OCI-LY7 (cell line): Measurements from ENCODE around the gene RNF166. TPM values are rescaled to one million over a fixed set of nuclear protein-coding genes. Genes with fewer than 3 reads are reported as not detected.

Experiments used
- BruUV-seq: library from RNA; stranded (reverse); fragments of 400-500 nt; replicated peaks from 2 replicates; lab custom pipeline; 2021; lab: Mats Ljungman, UMichigan
- CTCF ChIA-PET: fragments of 300-600 bp; sonication (Branson Sonifier 250); formaldehyde crosslinking; loops from one replicate; lab custom pipeline; 2022; ENCODE audit warnings: antibody characterized with exemption; ENCODE audit not compliant: unreplicated experiment; lab: Charles Lee
- POLR2A ChIA-PET: fragments of 300-600 bp; sonication (Branson Sonifier 250); formaldehyde crosslinking; loops from one replicate; lab custom pipeline; 2022; ENCODE audit warnings: antibody characterized with exemption; lab: Charles Lee
- DNase-seq: peaks from one replicate; pipeline ENCODE4 v3.0.0-alpha.2; 2015; ENCODE audit warnings: low spot score
- H2AFZ ChIP-seq: fragments of 200-600 bp; sonication (generic), shearing (Covaris generic); 2 replicates; pipeline ENCODE4 v1.6.1; 2014; ENCODE audit warnings: mild to moderate bottlenecking, antibody characterized with exemption, low read length, moderate library complexity
- H3K27ac ChIP-seq: fragments of 200-600 bp; sonication (generic); 2 replicates; pipeline ENCODE4 v1.5.1; 2014; ENCODE audit warnings: mixed run types, low read depth, mild to moderate bottlenecking, moderate library complexity, low read length, inconsistent platforms; ENCODE audit not compliant: poor library complexity, severe bottlenecking
- H3K36me3 ChIP-seq: fragments of 200-600 bp; sonication (generic); 2 replicates; pipeline ENCODE4 v1.6.1; 2014; ENCODE audit warnings: mild to moderate bottlenecking, antibody characterized with exemption, low read length, moderate library complexity, mixed read lengths; ENCODE audit not compliant: insufficient read depth
- H3K4me1 ChIP-seq: fragments of 200-600 bp; sonication (generic); 2 replicates; pipeline ENCODE4 v1.5.1; 2014; ENCODE audit warnings: mild to moderate bottlenecking, low read length; ENCODE audit not compliant: insufficient read depth, poor library complexity, severe bottlenecking
- H3K4me2 ChIP-seq: fragments of 200-600 bp; sonication (generic); 2 replicates; pipeline ENCODE4 v1.6.1; 2014; ENCODE audit warnings: mild to moderate bottlenecking, low read length
- H3K4me3 ChIP-seq: fragments of 200-600 bp; sonication (generic); 2 replicates; pipeline ENCODE4 v1.5.1; 2014; ENCODE audit warnings: mild to moderate bottlenecking, low read depth, low read length; ENCODE audit not compliant: poor library complexity, severe bottlenecking
- H3K79me2 ChIP-seq: fragments of 200-600 bp; sonication (generic); 2 replicates; pipeline ENCODE4 v1.6.1; 2016; ENCODE audit warnings: low read depth, mild to moderate bottlenecking, low read length, moderate library complexity, mixed read lengths; ENCODE audit not compliant: insufficient read depth
- H3K9me2 ChIP-seq: fragments of 200-600 bp; sonication (generic); 2 replicates; pipeline ENCODE4 v1.6.1; 2016; ENCODE audit warnings: mild to moderate bottlenecking, low read length, mixed read lengths; ENCODE audit not compliant: insufficient read depth
- H3K9me3 ChIP-seq: fragments of 200-600 bp; sonication (generic); 2 replicates; pipeline ENCODE4 v1.6.1; 2014; ENCODE audit warnings: mild to moderate bottlenecking, mixed run types, low read length, mixed read lengths
- H4K20me1 ChIP-seq: fragments of 200-600 bp; sonication (generic); 2 replicates; pipeline ENCODE4 v1.6.1; 2014; ENCODE audit warnings: mild to moderate bottlenecking, antibody characterized with exemption, low read length, moderate library complexity, mixed read lengths; ENCODE audit not compliant: insufficient read depth
- EZH2phosphoT487 ChIP-seq: fragments of 200-600 bp; sonication (generic); IDR thresholded peaks from 2 replicates; pipeline ENCODE4 v1.6.1; 2018; ENCODE audit warnings: low read depth, borderline replicate concordance, mild to moderate bottlenecking, mixed run types, antibody characterized with exemption, low read length, moderate library complexity, mixed read lengths
- intact Hi-C: fragments of 100-400 bp; cut with micrococcal nuclease; formaldehyde crosslinking; loops from one replicate; pipeline ENCODE4 v1.10.0; 2022; ENCODE audit not compliant: unreplicated experiment
- total RNA-seq, 2 experiments: library from RNA; depleted of rRNA in 1 of 2; stranded (reverse); fragments of >200 nt in 1 of 2; shearing (Covaris generic) in 1 of 2; gene quantifications; 2 replicates each; pipeline ENCODE4 v1.2.3, GENCODE V29; 2014 to 2022
- TF ChIP-seq, protein P1 (sequence below): fragments of 200-600 bp; sonication (generic); conservative IDR thresholded peaks from 2 replicates; pipeline ENCODE4 v1.5.1; 2014; ENCODE audit warnings: mild to moderate bottlenecking, antibody characterized with exemption, low read length, moderate library complexity, mixed read lengths

Gene RNF166
- total RNA-seq, 2 experiments from 2014 or later: 52.4 to 56.2 TPM

DNA sequence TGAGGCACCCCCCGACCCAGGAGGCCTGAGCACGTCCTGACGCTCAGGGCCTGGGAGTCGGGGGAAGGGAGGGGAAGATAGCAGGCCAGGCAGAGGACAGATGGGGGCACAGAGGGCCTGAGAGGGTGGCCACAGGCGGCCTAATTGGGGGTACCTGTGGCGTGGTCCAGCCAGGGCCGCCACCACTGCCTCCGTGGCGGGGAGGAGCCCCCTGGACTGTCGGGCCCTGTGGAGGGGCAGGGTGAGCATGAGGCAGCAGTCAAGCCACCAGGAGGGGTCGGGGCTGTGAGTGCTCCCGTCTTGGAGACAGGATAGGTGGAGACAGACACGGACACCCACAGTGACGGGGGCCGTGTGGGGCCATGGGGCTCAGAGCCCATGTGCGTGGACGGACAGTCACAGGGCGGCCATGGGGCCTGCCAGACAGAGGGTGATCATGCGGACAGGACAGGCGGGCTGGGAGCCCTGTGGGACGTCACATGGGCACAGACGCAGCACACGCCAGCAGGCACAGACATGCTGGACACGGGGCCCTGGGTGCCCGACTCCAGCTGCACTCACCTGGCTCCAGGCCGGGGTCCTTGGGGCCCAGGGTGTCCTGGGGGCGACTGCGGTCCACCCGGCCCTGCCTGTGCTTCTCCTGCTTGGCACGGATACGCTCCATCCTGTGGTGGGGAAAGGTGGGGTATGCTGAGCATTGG is 18.8 kb upstream of the RNF166 start:
- H4K20me1 ChIP-seq: no peaks in the 10 kb centered on the region
- H3K79me2 ChIP-seq: no peaks in the 10 kb centered on the region
- BruUV-seq: no TSS peak
- H3K27ac ChIP-seq: no peak overlapping the region
- intact Hi-C loops: no loop called here
- POLR2A ChIA-PET: no interaction called here
- H3K4me2 ChIP-seq: no peak overlapping the region
- no peaks in the 10 kb centered on the region for H3K4me1 ChIP-seq
- no peak overlapping the region for H2AFZ ChIP-seq
- peaks cover 63% of the 10 kb centered on the region for H3K36me3 ChIP-seq
- TF ChIP-seq EZH2phosphoT487: no peak
- TF ChIP-seq, protein P1, sequence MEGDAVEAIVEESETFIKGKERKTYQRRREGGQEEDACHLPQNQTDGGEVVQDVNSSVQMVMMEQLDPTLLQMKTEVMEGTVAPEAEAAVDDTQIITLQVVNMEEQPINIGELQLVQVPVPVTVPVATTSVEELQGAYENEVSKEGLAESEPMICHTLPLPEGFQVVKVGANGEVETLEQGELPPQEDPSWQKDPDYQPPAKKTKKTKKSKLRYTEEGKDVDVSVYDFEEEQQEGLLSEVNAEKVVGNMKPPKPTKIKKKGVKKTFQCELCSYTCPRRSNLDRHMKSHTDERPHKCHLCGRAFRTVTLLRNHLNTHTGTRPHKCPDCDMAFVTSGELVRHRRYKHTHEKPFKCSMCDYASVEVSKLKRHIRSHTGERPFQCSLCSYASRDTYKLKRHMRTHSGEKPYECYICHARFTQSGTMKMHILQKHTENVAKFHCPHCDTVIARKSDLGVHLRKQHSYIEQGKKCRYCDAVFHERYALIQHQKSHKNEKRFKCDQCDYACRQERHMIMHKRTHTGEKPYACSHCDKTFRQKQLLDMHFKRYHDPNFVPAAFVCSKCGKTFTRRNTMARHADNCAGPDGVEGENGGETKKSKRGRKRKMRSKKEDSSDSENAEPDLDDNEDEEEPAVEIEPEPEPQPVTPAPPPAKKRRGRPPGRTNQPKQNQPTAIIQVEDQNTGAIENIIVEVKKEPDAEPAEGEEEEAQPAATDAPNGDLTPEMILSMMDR: no peak
- H3K9me2 ChIP-seq: no peaks in the 10 kb centered on the region
- no peak for DNase-seq
- no peaks in the 10 kb centered on the region for H3K9me3 ChIP-seq
- no peak overlapping the region for H3K4me3 ChIP-seq
- CTCF ChIA-PET: no interaction called here

DNA sequence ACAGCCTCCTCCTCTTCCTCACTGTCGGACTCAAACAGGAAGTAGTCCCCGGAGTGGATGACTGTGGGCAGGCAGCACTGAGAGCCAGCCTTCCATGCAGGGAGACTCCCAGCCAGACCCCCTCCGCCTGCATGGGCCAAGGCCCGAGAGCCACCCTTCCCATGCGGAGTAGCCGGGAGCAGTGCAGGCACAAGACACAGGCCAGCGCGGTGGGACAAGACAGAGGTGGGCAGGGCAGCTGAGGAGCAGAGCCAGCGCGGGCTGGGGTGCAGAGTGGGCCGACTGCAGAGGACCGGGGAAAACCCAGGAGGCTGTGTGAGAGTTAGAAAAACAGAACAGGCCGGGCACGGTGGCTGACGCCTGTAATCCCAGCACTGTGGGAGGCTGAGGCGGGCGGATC is 17.7 kb upstream of the RNF166 start:
- H3K4me2 ChIP-seq: no peak overlapping the region
- H4K20me1 ChIP-seq: no peaks in the 10 kb centered on the region
- H3K9me2 ChIP-seq: no peaks in the 10 kb centered on the region
- H3K9me3 ChIP-seq: no peaks in the 10 kb centered on the region
- no TSS peak for BruUV-seq
- no peak overlapping the region for H2AFZ ChIP-seq
- TF ChIP-seq EZH2phosphoT487: no peak
- TF ChIP-seq, protein P1: no peak
- no peak for DNase-seq
- H3K79me2 ChIP-seq: no peaks in the 10 kb centered on the region
- H3K4me1 ChIP-seq: no peaks in the 10 kb centered on the region
- intact Hi-C loops: no loop called here
- H3K36me3 ChIP-seq: peaks cover 74% of the 10 kb centered on the region
- H3K4me3 ChIP-seq: no peak overlapping the region
- POLR2A ChIA-PET: no interaction called here
- H3K27ac ChIP-seq: no peak overlapping the region
- CTCF ChIA-PET: no interaction called here

DNA sequence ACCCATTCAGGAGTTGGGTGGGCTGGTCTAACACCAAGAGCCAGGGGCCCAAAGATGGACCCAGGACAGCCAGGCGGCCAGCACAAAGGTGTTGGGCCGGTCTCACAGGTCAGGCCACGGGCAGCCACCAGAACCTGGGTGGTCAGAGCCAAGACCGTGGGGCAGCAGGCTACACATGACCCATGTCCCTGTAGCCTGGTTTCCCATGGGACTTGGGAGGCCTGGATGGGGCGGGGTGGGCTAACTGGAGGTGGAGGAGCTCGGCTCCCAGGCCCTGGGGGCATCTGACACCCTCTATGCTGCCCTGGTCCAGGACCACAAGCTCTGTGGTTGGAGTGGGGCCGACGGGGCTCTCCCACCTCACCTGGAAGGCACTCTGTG is 17.3 kb upstream of the RNF166 start:
- peaks cover 78% of the 10 kb centered on the region for H3K36me3 ChIP-seq
- no peak overlapping the region for H2AFZ ChIP-seq
- DNase-seq: no peak
- H3K4me1 ChIP-seq: no peaks in the 10 kb centered on the region
- intact Hi-C loops: no loop called here
- POLR2A ChIA-PET: no interaction called here
- BruUV-seq: no TSS peak
- no peaks in the 10 kb centered on the region for H3K9me2 ChIP-seq
- no peak overlapping the region for H3K4me3 ChIP-seq
- H3K9me3 ChIP-seq: no peaks in the 10 kb centered on the region
- no peaks in the 10 kb centered on the region for H3K79me2 ChIP-seq
- no peaks in the 10 kb centered on the region for H4K20me1 ChIP-seq
- TF ChIP-seq, protein P1: no peak
- no peak for TF ChIP-seq EZH2phosphoT487
- no peak overlapping the region for H3K4me2 ChIP-seq
- CTCF ChIA-PET: no interaction called here
- no peak overlapping the region for H3K27ac ChIP-seq
